Stimulated activated CD4-positive, alpha-beta T cell treated with anti-CD3 and anti-CD28 coated beads, Interleukin-1b, Interleukin-23, amount 100 ng/mL, for 24 hours (primary cell): ENCODE data around the gene AMBRA1.
A peak's percentile ranks its signal among the peaks of the same experiment; 100 is the strongest.

Experiments
- DNase-seq, 4 experiments: peaks; one replicate each; pipeline ENCODE4 v3.0.0-alpha.2; 2020; ENCODE audit warnings: low read depth in 4 of 4, low spot score in 1 of 4

The AMBRA1 gene

DNA sequence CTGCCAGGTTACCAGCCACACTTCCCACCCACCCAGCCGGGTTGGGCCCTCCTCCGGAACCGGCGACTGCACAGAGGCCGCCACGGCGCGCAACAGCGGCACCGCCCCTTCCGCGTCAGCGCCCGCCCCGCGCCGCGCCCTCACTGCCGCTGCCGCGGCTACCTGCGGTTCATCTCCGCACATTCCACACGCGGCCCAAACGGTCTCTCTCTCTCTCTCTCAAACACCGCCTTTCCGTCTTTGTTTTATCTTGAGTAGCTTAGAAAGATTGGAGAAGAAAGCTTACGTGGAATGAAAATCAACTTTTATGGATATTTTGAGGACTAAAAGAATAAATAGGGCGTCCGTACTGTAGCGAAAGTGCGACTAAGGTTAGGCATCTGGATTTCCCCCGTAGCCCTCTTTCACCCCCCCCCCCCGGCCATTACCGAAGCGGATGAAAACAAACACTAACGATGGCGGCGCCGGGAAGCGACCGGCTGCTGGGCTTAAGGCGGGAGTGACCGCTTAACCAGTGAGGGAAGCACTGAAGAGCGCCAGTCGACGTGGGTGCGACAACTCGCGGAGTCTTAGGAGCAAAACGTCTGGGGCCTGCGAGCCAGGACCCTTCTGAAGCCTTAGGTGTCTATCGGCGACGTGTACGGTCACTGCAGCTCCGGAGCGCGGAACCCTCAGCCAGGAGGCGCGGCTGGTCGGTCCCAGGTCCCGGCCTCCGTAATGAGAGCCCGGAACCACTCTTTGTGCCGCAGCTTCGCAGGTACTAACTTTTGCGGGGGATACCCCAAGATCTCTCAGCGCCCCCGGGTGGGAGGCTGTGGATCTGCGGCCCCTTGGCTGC is 23.5 kb upstream of the AMBRA1 start, which contains the start of the genes ATG13 and HARBI1:
Gene ATG13 (plus strand): TSS at position 420 of the 838 bp plus-strand sequence. CDS start 26,739 bp downstream, outside the sequence.
Gene HARBI1 (minus strand): TSS at position 94 of the 838 bp plus-strand sequence. CDS start 990 bp downstream, outside the sequence.
- peak; percentile 76 to 88 (median 88) for DNase-seq

- no peak for DNase-seq
Measured at GRCh38 chr11:46616551-46617133, 22.8 kb upstream of the AMBRA1 start.

- DNase-seq: no peak
Measured at GRCh38 chr11:46615756-46616155, 21.9 kb upstream of the AMBRA1 start.

- no peak for DNase-seq
Measured at GRCh38 chr11:46612326-46612725, 18.5 kb upstream of the AMBRA1 start.

DNA sequence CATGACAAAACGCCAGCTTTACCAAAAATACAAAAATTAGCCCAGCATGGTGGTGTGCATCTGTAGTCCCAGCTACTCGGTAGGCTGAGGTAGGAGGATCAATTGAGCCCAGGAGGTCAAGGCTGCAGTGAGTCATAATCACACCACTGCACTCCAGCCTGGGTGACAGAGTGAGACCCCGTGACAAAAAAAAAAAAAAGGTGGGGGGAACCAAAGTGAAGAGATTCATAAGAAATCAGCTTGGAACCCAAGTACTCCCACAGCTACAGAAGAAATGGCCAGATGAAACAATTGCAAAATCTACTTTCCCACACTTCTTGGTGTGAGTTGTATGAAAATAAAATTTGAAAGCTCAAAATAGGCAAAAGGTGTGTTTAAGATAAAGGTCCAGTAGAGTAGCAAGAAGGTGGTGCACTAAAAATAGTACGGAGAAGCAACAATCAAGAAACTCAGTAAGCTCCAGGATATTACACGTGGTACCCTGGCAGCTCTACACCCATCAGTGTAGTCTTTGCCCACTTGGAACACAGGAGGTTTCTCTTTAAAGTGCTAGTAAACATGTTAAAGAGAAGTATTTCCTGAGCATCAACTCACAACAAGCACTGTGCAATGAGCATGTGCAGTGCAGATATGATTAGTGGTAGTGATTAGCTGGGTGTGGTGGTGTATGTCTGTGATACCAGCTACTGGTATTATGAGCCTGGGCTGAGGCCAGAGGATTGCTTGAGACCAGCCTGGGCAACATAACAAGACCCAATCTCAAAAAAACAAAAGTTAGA is 17.9 kb upstream of the AMBRA1 start:
- no peak for DNase-seq

- DNase-seq: no peak
Measured at GRCh38 chr11:46609386-46609785, 15.6 kb upstream of the AMBRA1 start.

DNA sequence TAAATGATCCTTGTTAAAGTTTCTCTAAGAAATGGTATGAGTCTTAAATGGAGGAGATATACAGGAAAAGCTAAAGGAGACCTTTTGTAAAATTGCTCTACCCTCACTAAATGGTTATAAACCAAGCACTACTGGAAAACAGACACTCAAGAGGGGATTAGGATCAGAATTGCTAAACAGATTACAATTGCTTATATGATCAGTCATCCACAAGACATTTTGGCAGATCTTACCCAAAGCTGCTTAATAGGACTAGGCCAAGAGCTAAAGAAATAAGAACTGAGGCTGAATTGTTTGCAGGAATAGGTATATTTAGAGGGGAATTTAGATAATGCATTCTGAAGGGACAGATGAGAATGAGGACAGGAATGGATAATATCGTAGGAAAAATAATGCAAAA is 13.7 kb upstream of the AMBRA1 start:
- no peak for DNase-seq

DNA sequence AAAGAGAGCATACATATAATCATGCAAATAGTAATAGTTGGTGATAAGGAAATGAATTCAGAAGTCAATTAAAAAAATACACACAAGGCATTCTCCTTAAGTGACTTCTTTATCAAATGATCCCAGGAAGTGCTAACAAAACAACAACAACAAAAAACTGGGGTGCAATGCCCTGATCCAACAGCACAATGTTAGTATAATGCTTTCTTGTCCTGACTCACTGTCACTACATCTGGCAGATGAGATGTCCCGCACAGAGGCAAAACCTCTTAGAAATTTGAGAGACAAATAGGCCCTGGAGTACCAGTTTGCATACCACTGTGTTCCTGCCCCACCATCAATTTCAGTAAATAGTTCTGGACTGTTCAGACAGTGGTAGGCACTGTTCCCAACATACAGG is 11.0 kb upstream of the AMBRA1 start:
- no peak for DNase-seq

DNA sequence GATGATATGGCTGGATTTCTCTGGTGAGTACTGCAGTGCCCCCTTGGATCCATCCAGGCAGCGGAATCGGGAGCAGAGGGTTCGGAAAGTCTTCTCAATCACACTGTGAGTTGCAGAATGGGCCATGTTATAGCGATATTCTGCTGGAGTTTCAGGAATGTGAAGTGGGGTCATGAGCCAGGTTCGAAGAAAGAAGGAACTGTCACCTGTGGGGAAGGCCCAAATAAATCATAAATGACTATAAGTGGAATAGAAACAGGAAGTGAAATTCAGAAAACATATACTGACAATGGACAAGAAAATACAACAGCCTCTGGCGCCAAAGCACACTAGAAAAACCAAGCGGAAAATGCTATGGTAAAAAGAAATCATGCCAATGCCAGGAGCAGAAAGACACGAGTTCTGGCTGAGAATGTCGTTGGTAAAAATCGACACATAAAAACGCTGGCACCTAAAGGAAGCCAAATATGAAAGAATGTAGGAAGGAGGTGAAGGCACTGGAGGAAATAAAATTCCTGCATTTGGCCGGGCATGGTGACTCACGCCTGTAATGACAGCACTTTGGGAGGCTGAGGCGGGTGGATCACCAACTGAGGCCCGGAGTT is 10.0 kb upstream of the AMBRA1 start:
- no peak for DNase-seq

DNA sequence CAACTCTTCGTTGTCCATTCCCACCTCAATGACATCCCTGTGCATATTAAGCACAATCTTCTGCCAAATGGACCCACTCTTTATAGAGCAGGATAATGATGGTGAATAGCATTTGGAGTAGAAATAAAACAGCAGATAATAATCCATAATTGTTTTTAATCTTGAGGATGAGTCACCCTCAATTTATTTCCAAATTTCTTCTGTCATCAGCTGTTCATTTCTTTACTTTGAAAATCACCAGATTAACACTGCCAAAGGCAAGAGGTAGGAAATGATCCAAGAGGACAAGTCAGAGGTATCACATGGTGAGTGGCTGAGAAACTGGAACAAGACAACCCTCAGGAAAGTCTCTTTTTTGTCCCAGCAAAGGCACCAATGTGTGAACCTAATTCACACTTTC is 7.3 kb upstream of the AMBRA1 start:
- DNase-seq: no peak

DNA sequence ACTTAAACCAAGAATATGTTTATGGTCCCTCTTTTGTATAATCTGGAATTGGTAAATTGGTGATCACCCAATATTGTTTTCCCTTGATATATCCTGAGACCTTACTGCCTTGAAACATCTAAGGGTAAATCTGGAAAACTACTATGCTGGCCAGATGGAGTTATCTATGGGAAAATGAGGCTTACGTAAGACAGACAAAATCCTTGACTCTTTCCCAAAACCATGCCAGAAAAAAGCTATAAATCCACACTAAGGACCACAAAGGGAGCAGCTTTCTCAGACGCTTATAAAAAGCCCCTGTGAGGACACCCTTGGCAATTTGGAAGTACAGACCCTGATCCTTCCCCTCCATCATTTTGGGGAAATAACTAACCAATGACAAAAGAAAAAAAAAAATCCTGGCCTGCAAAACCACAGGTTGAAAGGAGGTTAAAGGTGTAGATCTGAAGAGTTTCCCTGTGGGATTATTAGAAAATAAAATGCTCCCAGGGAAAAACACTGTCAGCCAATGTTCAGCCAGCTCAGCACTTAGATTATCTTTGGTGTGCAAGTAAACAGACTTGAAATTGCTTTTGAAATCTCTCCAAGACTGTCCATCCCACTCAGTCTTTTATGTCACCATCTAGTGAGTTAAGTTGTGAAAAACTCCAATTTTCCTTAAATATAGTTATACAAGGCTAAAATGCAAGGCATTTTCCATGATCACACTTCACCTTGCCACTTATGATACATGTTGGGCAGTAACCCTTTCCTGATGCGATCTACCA is 6.6 kb upstream of the AMBRA1 start:
- DNase-seq: no peak

DNA sequence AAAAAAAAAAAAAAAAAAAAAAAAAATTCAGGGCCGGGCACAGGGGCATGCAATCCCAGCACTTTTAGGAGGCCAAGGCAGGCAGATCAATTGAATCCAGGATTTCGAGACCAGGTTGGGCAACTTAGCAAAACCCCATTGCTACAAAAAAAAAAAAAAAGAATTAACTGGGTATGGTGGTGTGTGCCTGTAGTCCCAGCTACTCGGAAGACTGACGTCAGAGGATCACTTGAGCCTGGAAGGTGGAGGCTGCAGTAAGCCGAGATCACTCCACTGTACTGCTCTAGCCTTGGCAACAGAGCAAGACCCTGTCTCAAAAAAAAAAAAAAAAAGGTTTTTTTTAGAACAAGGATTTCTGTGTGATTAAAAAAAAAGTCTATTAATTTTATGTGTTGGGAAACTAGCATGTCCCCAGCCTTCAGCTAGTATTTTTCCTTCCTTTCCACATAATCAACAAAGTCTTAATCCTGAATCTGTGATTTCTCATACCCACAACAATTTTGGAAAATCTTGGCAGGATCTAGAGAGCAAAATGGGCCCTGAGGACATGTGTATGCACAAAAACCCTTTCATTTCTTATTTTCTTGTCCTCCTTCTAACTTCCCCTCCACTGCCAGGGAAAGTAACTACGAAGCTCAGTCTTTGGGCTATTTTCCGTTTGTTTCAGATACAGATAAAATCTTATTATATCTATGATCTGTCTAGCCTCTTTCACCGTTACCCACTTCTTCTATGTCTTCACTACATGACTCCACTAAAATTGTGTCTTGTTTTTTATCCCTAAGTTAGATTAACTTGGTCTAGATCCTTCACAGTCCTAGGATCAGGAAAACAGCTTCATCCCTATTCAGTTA is 5.7 kb upstream of the AMBRA1 start:
- DNase-seq: no peak

DNA sequence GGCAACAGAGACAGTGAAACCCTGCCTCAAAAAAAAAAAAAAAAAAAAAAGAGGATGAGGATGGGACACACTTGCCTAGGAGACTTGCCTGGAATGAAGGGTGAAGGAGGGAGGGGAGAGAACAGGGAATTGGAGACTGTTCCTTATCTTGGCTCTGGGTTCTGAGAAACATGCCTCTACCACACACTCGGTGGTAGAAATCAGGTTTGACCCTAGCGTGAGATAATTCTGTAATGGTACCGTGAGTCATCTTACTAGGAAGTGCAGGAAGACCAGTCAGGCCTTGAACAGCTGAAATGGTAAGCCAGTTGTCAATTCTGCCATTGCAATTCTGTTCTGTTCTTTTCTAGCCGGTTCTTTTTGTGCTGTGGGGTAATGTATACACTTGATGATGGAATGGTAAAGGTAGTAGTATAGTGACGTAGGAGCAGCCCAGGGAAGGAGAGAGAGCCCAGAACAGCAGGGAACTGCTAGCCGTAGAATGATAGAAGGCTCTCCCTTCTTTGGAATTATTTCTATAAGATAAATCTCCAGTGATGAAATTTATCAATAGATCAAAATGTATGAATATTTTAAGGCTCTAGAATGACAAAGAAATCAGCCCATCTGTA is 3.9 kb upstream of the AMBRA1 start:
- DNase-seq: no peak

GRCh38 chr11:46597155-46597554 is 3.3 kb upstream of the AMBRA1 start:
- DNase-seq: no peak

- DNase-seq: no peak
Measured at GRCh38 chr11:46594785-46595184, 962 bp upstream of the AMBRA1 start.

- no peak for DNase-seq
Measured at GRCh38 chr11:46594374-46594700, 514 bp upstream of the AMBRA1 start.

DNA sequence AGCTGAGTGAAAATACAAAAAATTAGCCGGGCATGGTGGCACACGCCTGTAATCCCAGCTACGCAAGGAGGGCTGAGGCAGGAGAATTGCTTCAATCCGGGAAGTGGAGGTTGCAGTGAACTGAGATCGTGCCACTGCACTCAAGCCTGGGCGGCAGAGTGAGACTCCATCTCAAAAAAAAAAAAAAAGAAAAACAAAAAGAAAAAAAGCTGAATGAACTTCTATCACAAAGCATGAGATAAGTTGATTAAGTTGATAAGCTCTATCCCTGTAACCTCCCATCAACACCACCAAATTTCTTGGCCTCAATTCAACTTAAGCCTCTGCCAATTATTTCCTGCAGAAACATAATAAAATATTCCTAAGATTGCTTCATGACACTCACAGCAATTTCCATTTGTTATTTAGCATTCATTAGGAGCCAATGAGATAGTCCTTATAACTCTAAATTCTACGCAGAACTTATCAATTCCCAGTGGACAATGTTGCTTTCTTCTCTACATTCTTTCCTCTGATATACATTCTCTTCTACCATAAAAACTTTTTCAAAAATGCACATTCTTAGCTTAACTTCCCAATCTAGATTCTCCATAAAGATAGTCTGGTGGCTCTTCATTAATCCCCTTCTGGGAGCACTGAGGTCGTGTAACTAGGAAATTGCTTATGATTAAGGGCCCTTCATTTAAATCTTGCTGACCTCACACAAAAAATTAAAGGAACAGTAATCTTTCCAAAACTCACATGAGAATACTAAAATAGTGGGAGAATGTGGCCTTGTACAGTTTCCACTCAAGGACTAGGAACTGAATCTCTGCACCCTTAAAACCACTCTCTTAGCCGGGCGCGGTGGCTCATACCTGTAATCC is 2.9 kb downstream of the AMBRA1 start:
- no peak for DNase-seq

DNA sequence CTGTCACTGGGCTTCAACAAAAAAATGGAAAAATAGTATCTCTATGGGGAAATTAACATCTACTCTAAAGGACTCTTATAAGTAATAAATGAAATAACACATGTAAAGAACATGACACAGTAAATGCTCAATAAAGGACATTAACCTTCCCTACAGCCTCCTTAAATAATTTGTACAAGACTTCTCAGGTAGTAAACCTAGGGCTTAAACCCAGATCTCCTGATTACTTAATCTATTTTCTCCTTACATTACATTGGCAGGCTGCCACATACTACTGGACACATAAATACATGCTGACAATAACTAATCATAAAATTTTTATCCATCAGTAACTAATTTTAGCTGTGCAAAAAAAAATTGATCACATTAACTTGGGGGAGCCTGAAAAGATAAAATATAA is 4.9 kb downstream of the AMBRA1 start:
- no peak for DNase-seq
